GM19455 (cell line): ENCODE data around the gene MROH2A.

Experiments used
- ATAC-seq: cut with Tn5 transposase; IDR thresholded peaks from one replicate; pipeline ENCODE4 v1.9.1; 2021; ENCODE audit not compliant: unreplicated experiment

Gene MROH2A

DNA sequence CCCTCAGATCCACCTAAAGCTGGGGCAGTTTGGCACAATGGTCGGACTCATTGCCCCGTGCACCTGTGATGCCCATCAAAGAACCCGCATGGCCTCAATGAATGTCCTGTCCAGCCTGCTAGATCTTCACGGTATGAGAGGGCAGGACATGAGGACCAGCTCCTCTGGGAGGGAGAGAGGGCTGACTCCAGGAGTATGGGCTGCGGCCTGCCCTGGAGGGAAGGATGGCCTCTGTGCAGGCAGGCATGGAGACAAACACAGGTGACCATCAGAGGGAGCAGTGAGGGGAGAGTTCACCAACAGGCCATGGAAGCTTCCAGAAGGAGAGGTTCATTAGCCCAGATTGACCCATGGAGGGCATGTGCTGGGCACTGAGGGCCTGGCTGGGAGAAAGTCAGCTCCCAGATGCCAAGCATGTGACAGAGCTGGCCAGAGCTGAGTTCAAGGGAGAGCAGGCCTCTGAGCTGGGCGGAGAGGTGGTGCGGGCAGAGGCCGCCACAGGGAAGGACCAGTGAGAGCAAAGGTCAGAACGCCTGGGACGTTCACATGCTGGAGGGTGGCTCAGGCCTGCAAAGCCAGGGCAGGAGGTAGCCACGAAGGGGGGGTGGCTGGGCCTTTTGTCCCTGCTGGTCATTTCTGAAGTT, 40.0 kb downstream of the MROH2A start:
- ATAC-seq, result no peak

DNA sequence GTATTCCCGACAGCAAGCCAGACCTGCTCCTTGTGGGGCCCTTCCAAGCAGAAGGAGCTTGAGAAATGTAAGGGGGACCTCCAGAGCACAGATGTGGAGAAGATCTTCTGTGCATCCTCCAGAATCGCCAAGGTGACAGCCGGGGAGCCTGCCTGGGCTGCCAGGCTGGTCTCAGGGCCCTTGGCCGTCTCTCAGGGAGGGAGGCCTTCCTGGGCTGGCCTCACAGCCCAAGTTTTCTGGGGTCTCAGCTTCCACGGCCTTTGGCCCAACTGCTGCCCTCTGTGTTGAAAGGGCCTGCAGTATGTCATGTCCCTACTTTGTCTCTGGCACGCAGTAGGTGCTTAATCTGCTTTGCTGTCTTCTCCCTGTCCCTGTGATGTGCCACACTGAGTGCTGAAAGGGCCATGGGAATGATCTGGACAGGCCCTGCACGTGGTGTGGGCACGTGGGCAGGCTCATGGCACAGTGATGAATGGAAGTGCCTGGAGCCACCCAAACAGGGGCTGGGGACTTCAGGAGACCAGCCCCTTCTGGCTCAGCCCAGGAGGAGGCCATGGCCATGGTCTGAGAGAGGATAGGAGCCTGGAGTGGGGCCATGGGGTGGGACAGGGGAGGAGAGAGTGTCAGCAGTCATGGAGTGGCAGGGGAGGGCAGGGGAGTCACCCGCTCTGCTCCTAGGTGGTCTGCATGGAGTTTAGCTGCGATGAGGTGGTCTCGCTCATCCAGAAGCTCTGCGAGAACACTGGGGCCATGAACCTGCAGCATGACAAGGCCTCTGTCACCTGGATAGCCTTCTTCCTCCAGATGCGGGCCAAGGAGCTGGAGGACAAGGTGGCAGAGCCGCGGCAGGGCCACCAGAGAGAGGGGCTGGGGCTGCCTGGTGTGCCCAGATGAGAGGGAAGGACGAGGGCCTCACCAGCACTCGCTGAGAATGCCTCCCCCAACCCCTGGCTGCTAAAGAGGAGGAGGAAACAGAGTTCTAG, 40.8 kb downstream of the MROH2A start:
- ATAC-seq, result no peak

- no peak for ATAC-seq
These were observed 42.0 kb downstream of the MROH2A start for GRCh38 chr2:233819884-233820773.

DNA sequence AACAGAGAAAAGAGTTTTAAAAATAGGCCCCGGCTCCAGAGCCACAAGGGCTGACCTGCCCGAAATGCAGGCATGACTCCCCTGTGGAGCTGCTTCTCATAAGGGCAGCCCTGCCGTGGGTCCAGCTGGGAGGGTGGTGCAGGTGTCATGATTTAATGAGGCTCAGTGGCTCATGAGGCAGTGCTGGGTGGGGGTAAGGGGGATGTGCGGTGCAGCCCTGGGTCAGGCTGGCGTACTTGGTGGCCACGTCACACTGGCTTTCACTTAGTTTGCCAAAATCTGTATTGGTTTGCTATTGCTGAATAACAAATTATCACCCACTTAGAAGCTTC, 42.6 kb downstream of the MROH2A start:
- ATAC-seq, result no peak

DNA sequence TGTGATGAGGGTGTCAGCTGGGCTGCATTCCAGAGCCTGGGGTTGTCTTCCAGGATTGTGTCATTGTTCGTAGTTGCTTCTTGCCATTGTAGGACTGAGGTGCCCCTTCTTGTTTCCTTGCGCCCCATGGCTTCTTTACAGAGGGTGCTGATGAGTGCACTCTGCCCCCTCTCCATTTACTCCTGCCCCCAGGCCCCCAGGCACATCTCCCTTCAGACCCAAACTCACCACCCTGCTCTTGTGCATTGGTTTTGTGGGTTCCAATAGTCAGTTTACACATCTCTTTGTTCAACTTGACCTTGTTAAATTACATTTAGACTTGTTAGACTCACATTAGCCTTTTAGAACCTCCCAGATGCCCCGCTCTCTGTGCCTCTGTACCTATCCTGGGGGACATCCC, 43.1 kb downstream of the MROH2A start:
- ATAC-seq, result no peak

GRCh38 chr2:233821709-233822100, 43.6 kb downstream of the MROH2A start:
- ATAC-seq, result no peak

DNA sequence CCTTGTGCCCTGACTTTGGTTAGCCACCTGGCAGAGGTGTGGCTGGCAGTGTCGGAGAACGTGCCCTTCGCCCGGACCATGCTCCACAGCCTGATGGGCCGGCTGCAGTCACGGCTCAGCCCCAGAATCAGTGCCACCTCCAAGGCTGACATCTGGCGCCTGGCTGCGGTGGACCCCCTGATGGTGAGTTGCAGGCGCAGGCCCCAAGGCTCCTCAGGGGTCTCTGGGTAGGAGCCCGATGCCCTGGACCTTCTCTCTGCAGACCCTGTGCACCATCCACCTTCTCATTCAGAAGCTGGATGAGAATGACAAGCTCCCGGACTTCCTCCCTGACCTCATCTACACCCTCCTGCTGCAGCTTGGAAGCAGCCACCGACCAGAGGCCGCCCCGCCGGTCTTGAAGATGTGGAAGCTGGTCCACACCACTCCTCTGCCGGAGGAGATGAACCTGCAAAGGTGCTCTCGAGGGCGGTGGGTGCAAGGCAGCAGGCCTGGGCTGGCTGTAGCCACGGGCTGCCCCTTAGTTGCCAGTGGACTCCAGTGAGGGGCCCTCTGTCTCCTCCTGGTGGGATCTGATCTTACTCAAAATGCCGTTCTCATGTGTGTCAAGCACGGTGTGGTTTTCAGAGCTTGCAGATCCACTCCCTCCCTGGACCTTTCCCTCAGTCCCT, 44.1 kb downstream of the MROH2A start:
- ATAC-seq, result no peak

DNA sequence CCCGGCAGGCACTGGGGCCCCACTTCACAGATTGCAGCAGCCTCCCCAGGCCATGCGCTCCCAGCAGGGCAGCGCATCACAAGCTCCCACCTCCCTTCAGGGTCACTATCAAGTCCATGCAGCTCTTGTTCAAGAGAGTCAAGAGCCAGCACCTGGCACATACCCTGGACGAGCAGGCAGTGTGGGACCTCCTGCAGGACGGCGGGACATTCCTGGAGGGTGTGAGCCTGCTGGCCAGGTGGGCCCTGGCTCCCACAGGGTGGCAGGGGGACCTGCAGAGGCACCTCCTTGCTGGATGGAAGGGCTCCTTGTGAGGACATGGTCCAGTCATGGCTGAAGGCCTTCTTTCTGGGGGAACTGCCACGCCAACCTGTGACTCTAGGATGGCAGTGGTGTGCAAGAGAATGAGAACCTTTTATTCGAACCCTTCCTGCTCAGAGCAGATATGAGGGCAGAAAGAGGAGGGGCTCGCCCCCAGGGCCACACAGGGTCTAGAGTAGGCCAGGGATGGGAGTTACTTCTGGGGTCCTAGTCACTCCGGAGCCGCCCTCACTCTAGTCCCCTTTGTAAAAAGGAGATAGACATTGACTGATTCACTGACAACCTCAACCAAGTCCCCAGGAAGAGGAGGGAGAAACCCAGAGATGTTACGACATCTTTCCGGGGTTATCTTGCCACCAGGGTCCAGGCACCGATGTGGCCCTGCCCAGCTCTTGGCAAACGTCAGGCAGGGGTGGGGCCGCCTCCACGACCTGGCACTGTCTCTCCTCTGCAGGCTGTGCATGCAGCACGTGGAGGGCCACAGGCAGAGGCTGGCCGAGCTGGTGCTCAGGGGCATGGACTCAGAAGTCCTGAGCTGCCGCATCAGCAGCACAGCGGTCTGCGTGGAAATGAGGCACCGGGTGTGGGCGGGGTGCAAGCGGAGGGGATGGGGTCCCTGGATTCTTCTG, 44.9 kb downstream of the MROH2A start:
- ATAC-seq, result no peak

DNA sequence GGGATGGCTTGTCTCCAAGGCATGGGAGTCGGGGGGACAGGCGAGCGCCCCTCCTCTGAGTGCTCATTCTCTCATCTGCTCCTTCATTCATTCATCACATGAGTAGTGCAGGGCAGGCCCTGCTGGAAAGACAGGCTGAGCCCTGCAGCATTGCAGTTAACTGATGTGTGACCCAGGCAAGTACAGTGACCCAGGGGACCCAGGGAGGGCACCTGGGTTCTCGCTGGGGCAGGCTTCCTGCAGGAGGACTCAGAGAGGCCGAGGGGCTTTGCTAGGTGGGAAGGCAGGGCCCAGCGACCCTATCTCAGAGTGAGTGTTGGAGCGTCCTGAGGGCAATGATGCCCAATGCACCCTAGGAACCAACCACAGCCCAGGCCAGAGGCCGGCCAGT, 45.6 kb downstream of the MROH2A start:
- ATAC-seq, result no peak

DNA sequence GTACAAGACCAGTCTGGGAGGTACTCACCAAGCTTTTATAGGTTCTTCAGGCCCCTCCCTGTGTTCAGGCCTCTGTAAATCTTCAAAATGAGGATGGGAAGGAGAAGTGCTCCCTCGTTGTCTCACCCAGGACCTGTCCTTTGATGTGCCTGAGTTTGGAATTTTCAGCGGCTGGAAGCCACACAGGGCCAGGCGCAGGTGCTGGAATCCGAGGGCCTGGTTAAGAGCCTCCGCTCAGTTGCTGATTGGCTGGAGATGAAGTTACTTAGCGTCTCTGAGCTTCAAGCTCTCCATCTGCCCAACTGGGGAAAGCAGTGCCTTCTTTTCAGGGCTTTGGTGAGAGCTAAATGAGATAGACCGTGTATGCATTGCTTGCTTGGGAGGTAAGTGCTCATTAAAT, 46.2 kb downstream of the MROH2A start:
- ATAC-seq, result no peak

- no peak for ATAC-seq
These were observed 50.5 kb downstream of the MROH2A start for GRCh38 chr2:233828546-233829192.

GRCh38 chr2:233829193-233830110, 51.3 kb downstream of the MROH2A start:
- ATAC-seq, result no peak

GRCh38 chr2:233830111-233830802, 52.1 kb downstream of the MROH2A start:
- no peak for ATAC-seq

DNA sequence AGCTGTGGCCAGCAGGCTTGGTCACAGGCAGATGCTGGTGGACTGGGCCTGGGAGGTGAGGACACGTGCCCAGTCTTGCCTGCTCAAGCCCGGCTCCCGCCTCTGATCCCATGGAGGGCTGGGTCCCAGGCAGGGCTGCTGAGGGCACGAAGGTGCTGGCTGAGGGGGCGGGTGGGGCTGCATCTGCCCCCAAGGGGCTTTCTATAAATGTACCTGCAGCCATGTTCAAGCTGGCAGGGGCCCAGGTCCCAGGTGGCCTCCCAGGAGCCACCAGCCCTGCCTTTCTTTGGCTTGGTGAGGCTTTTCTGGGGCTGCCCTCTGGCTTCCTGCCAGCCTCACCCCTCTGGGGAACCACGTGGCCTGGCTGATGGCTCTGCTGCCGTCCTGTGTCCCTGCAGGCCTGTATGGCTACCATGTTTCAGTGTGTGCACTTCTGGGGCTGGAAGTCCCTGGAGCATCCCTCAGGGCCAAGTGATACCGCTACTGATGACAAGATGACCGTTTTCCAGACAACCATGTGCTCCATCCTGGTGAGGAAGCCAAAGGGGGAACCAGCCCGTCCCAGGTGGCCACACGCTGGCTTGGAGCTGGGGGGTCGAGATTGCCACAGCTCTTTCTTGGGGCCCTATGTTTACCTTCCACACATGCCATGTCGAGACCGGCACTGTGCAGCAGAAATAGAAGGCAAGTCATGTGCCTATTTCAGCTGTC, 53.0 kb downstream of the MROH2A start:
- no peak for ATAC-seq

DNA sequence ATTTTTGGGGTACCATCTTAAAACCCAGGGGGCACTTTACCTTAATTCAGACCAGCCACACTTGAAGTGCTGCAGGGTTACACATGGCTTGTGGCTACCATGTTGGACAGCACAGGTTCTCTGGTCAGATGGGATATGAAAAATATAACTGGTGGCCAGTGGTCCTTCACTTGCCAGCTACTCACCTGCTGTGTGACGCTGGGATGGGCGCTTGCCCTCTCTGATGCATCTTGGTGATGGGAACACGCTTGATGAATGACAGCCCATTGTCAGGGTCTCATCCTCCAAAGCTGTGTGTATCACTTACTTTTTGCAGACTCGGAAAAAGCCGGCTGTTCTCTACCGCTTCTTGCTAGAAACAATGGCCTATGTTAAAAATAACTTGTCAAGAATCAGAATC, 53.7 kb downstream of the MROH2A start:
- ATAC-seq, result no peak

- no peak for ATAC-seq
These were observed 54.3 kb downstream of the MROH2A start for GRCh38 chr2:233832414-233832813.

DNA sequence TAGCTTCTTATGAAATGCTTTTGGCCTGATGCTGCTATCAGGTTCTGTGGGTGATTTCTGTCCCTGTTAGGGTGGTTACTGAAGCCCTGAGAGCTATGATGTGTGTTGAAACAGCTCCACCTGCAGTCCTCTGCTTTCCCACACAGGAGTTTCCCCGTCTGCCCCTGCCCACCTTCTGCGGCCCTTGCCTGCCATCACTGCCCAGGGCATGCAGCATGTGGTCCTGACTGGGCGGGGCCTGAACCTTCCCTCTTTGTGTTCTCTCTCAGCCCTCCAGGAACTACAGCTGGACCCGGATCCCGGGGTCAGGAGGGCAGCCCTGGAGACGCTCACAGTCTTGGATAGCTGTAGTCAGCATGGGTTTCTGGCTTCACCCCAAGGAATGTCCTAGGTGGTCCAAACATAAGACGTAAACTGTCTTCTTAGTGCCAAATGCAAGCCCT, 54.8 kb downstream of the MROH2A start:
- ATAC-seq, result no peak
